MM.1S (cell line): ENCODE results near the gene CD7.

Source experiments
- DNase-seq: peaks from one replicate; pipeline ENCODE4 v3.0.0-alpha.2; 2015
- H2AFZ ChIP-seq: fragments of 300-600 bp; sonication (generic); 2 replicates; pipeline ENCODE4 v1.6.0; 2016; ENCODE audit warnings: antibody characterized with exemption, low read length
- H3F3A ChIP-seq: fragments of 300-600 bp; sonication (generic); 2 replicates; pipeline ENCODE4 v1.6.1; 2016; ENCODE audit warnings: mild to moderate bottlenecking, antibody characterized with exemption, low read length, moderate library complexity, mixed read lengths; ENCODE audit not compliant: insufficient read depth
- H3K27ac ChIP-seq: fragments of 300-600 bp; sonication (generic); 2 replicates; pipeline ENCODE4 v1.5.1; 2016; ENCODE audit warnings: mild to moderate bottlenecking, low read length
- H3K27me3 ChIP-seq: fragments of 300-600 bp; sonication (generic); replicated peaks from 2 replicates; pipeline ENCODE4 v1.6.0; 2016; ENCODE audit warnings: low read length; ENCODE audit not compliant: insufficient read depth
- H3K36me3 ChIP-seq: fragments of 300-600 bp; sonication (generic); replicated peaks from 2 replicates; pipeline ENCODE4 v1.6.1; 2016; ENCODE audit warnings: mild to moderate bottlenecking, low read length, mixed read lengths; ENCODE audit not compliant: insufficient read depth
- H3K4me1 ChIP-seq: fragments of 300-600 bp; sonication (generic); 2 replicates; pipeline ENCODE4 v1.6.1; 2016; ENCODE audit warnings: low read length, mixed read lengths
- H3K4me2 ChIP-seq: fragments of 300-600 bp; sonication (generic); 2 replicates; pipeline ENCODE4 v1.6.0; 2016; ENCODE audit warnings: low read depth, low read length
- H3K4me3 ChIP-seq: fragments of 300-600 bp; sonication (generic); 2 replicates; pipeline ENCODE4 v1.5.1; 2016; ENCODE audit warnings: low read length, mixed read lengths
- H3K79me2 ChIP-seq: fragments of 300-600 bp; sonication (generic); 2 replicates; pipeline ENCODE4 v1.6.1; 2016; ENCODE audit warnings: mixed run types, low read length, mixed read lengths
- H3K9ac ChIP-seq: fragments of 300-600 bp; sonication (generic); 2 replicates; pipeline ENCODE4 v1.6.1; 2016; ENCODE audit warnings: low read length, mixed read lengths
- H3K9me2 ChIP-seq: fragments of 300-600 bp; sonication (generic); replicated peaks from 2 replicates; pipeline ENCODE4 v1.6.1; 2016; ENCODE audit warnings: mild to moderate bottlenecking, low read length, mixed read lengths; ENCODE audit not compliant: insufficient read depth
- H3K9me3 ChIP-seq: fragments of 300-600 bp; sonication (generic); replicated peaks from 2 replicates; pipeline ENCODE4 v1.6.1; 2016; ENCODE audit warnings: mild to moderate bottlenecking, low read length, mixed read lengths; ENCODE audit not compliant: insufficient read depth
- H4K20me1 ChIP-seq: fragments of 300-600 bp; sonication (generic); 2 replicates; pipeline ENCODE4 v1.6.1; 2016; ENCODE audit warnings: mild to moderate bottlenecking, low read length, moderate library complexity, mixed read lengths; ENCODE audit not compliant: insufficient read depth
- CTCF ChIP-seq: fragments of 300-600 bp; sonication (generic); IDR thresholded peaks from 2 replicates; pipeline ENCODE4 v1.5.1; 2016; ENCODE audit warnings: antibody characterized with exemption, low read length, mixed read lengths
- EZH2 ChIP-seq: fragments of 300-600 bp; sonication (generic); optimal IDR thresholded peaks from 2 replicates; pipeline ENCODE3; 2017; ENCODE audit warnings: low read depth, mild to moderate bottlenecking, antibody characterized with exemption, low read length, mixed read lengths
- EZH2phosphoT487 ChIP-seq: fragments of 300-600 bp; sonication (generic); IDR thresholded peaks from 2 replicates; pipeline ENCODE4 v1.6.1; 2018; ENCODE audit warnings: antibody characterized with exemption, low read length

CD7 gene

GRCh38 chr17:82334622-82335394 is 17.4 kb upstream of the CD7 start:
- Histone ChIP-seq H3K4me2 (peak overlapping the region; percentile 90), H3K79me2 (no peaks in the 10 kb centered on the region), H4K20me1 (no peaks in the 10 kb centered on the region), H3K27ac (peak overlapping the region; percentile 78), H3K4me1 (peaks cover 42% of the 10 kb centered on the region), H2AFZ (peak overlapping the region; percentile 29), H3K9me2 (no peaks in the 10 kb centered on the region), H3K9me3 (no peaks in the 10 kb centered on the region), H3F3A (peaks cover 19% of the 10 kb centered on the region), H3K36me3 (no peaks in the 10 kb centered on the region), H3K4me3 (peak overlapping the region; percentile 55), H3K9ac (peak overlapping the region; percentile 67), H3K27me3 (no peaks in the 10 kb centered on the region)
- DNase-seq, result peak; percentile 66
- TF ChIP-seq EZH2 (no peak), EZH2phosphoT487 (no peak), CTCF (no peak)

GRCh38 chr17:82334204-82334621 is 16.8 kb upstream of the CD7 start:
- DNase-seq, result no peak
- Histone ChIP-seq H3K4me3 (peak overlapping the region; percentile 55), H2AFZ (peak overlapping the region; percentile 29; the same call in 1 of the 2 replicates), H3K4me1 (peaks cover 44% of the 10 kb centered on the region), H3F3A (peaks cover 19% of the 10 kb centered on the region), H3K4me2 (peak overlapping the region; percentile 90), H3K79me2 (no peaks in the 10 kb centered on the region), H3K27ac (peak overlapping the region; percentile 78), H3K9ac (peak overlapping the region; percentile 67), H3K9me3 (no peaks in the 10 kb centered on the region), H4K20me1 (no peaks in the 10 kb centered on the region), H3K27me3 (no peaks in the 10 kb centered on the region), H3K9me2 (no peaks in the 10 kb centered on the region), H3K36me3 (no peaks in the 10 kb centered on the region)
- no peak for TF ChIP-seq EZH2phosphoT487
- no peak for TF ChIP-seq EZH2
- no peak for TF ChIP-seq CTCF

GRCh38 chr17:82333279-82334171 is 16.1 kb upstream of the CD7 start, which contains the start of gene SECTM1:
SECTM1 (minus strand) TSS chr17:82333766; CDS start chr17:82327240, 6,526 bp downstream.
- no peaks in the 10 kb centered on the region for H3K36me3 ChIP-seq
- no peaks in the 10 kb centered on the region for H4K20me1 ChIP-seq
- peak within 1 kb of the TSS; percentile 55 for H3K4me3 ChIP-seq
- H3K27ac ChIP-seq, result peak within 1 kb of the TSS; percentile 78
- H3K27me3 ChIP-seq, result no peaks in the 10 kb centered on the region
- H2AFZ ChIP-seq, result peak within 1 kb of the TSS; percentile 77
- H3K9me3 ChIP-seq, result no peaks in the 10 kb centered on the region
- peak within 1 kb of the TSS; percentile 67 for H3K9ac ChIP-seq
- H3K79me2 ChIP-seq, result no peaks in the 10 kb centered on the region
- H3K4me1 ChIP-seq, result peaks cover 44% of the 10 kb centered on the region
- peaks cover 19% of the 10 kb centered on the region for H3F3A ChIP-seq
- no peak for TF ChIP-seq CTCF
- no peak for TF ChIP-seq EZH2phosphoT487
- TF ChIP-seq EZH2, result no peak
- peak within 1 kb of the TSS; percentile 90 for H3K4me2 ChIP-seq
- H3K9me2 ChIP-seq, result no peaks in the 10 kb centered on the region
- peak; percentile 35 for DNase-seq
